Heart left ventricle (tissue), 16 donors: ENCODE measurements around the gene DIDO1. TPM values are rescaled to one million over a fixed set of nuclear protein-coding genes. Genes with fewer than 3 reads are reported as not detected.
A peak's percentile ranks its signal among the peaks of the same experiment; 100 is the strongest.

ENCODE experiments used
- ATAC-seq, 4 donors: fragments of 200-7000 bp; cut with Tn5 transposase; one replicate each; pipeline ENCODE4 v1.9.1; 2020 to 2022; ENCODE audit warnings: moderate library complexity in 4 of 4, mild to moderate bottlenecking in 3 of 4, moderate number of reproducible peaks in 1 of 4
- DNase-seq, 5 donors: peaks; one replicate each; pipeline ENCODE4 v3.0.0-alpha.2; 2020
- H3K27ac ChIP-seq, 12 donors: fragments of 200-600 bp; sonication (generic) in 4 of 12; one replicate each; pipeline versions ENCODE4 v1.5.0 to v1.8.0; 2016 to 2022; ENCODE audit warnings: mild to moderate bottlenecking in 2 of 12
- H3K27me3 ChIP-seq, 9 donors: fragments of 200-600 bp; sonication (generic) in 2 of 9; one replicate each; pipeline versions ENCODE4 v1.5.1 to v1.8.0; 2016 to 2022; ENCODE audit warnings: mild to moderate bottlenecking in 3 of 9
- H3K36me3 ChIP-seq, 9 donors: fragments of 200-600 bp; sonication (generic) in 2 of 9; one replicate each; pipeline versions ENCODE4 v1.5.0 to v1.8.0; 2018 to 2022; ENCODE audit warnings: mild to moderate bottlenecking in 2 of 9
- H3K4me1 ChIP-seq, 12 donors: fragments of 200-600 bp; sonication (generic) in 4 of 12; one replicate each; pipeline versions ENCODE4 v1.5.0 to v1.8.0; 2016 to 2022; ENCODE audit warnings: mild to moderate bottlenecking in 3 of 12
- H3K4me3 ChIP-seq, 12 donors: fragments of 200-600 bp; sonication (generic) in 4 of 12; one replicate each; pipeline versions ENCODE4 v1.5.0 to v1.8.0; 2017 to 2022; ENCODE audit warnings: mild to moderate bottlenecking in 9 of 12, moderate library complexity in 4 of 12
- H3K9me3 ChIP-seq, 12 donors: fragments of 200-600 bp; sonication (generic) in 4 of 12; one replicate each; pipeline versions ENCODE4 v1.5.0 to v1.8.0; 2016 to 2022; ENCODE audit warnings: mild to moderate bottlenecking in 1 of 12
- POLR2A ChIP-seq, 2 donors: fragments of 450-650 bp; IDR thresholded peaks; one replicate each; pipeline ENCODE4 v1.6.1; 2017; ENCODE audit warnings: antibody characterized with exemption in 2 of 2, mild to moderate bottlenecking in 2 of 2, moderate library complexity in 2 of 2
- WGBS, 4 donors: extraction: QIAGEN DNeasy Blood & Tissue Kit in 2 of 4; methylation state at CpG; one replicate each; pipeline versions ENCODE4 v1.1.5 to v1.1.7; 2013 to 2018; 5-methylcytosine and 5-hydroxymethylcytosine counted together
- intact Hi-C, 10 donors: fragments of 100-400 bp; cut with DNase I; formaldehyde crosslinking; loops; one replicate each; pipeline versions ENCODE4 v1.11.1 to v1.14.2; 2022
- polyA plus RNA-seq, 2 donors: library from polyadenylated mRNA; stranded (reverse); fragments of 200-250 nt; gene quantifications; one replicate each; pipeline ENCODE4 v1.2.3, GENCODE V29; 2013
- total RNA-seq, 9 donors: library from RNA; depleted of rRNA in 2 of 9; stranded (reverse); fragments of >200 nt in 2 of 9; fragmentation: NEBNext Ultra II Directional in 3 of 9; extraction: Animal tissue kit (Norgen Biotek cat#: 25700) in 3 of 9; gene quantifications; one replicate each; pipeline versions ENCODE4 v1.1.0 to v1.2.4, GENCODE V29; 2016 to 2023
- TF ChIP-seq, protein P1 (sequence below), 12 donors: fragments of 200-600 bp; sonication (generic) in 4 of 12; IDR thresholded peaks; one replicate each; pipeline versions ENCODE4 v1.5.0 to v1.8.0; 2018 to 2022; ENCODE audit warnings: antibody characterized with exemption in 12 of 12, mild to moderate bottlenecking in 5 of 12
- donor health status: ischemic (EF 13 %, LVEDD 7.1; RV severe dilation, severe dysfunction).
- donor health status: healthy with polysubstance abuse.
- donor health status: DM: no; HTN: yes; CAD: no.
- donor health status: DM: no; HTN: no; CAD: no.
- donor health status: ischemic (EF 25% LVEDD 6.9; RV normal size, moderate dysfunction).
- donor health status: ischemic (EF 25% LVEDD 5.7; RV mildly dilated, moderate dysfunction).
- donor health status: healthy.
- donor health status: DM: yes; HTN: yes; CAD: no.
- donor health status: ischemic (EF 35%, LVEDD 5.7; RV mildly dilated, moderate dysfunction).
- donor health status: nonischemic (EF 11% LVEDD 7.7; RV severe dilation, severe dysfunction).
- donor health status: DM: yes; HTN: yes; CAD: no.
- donor health status: PGD.
- donor health status: ischemic (EF 29% LVEDD 5.4; RV normal size, mild dysfunction).
- donor health status: nonischemic (EF 23%, LVEDD 6.1; RV moderate dilation, normal function).

Gene DIDO1
- total and polyA plus RNA-seq, 11 donors: 16.5 to 46.2 (median 38.4) TPM

DNA sequence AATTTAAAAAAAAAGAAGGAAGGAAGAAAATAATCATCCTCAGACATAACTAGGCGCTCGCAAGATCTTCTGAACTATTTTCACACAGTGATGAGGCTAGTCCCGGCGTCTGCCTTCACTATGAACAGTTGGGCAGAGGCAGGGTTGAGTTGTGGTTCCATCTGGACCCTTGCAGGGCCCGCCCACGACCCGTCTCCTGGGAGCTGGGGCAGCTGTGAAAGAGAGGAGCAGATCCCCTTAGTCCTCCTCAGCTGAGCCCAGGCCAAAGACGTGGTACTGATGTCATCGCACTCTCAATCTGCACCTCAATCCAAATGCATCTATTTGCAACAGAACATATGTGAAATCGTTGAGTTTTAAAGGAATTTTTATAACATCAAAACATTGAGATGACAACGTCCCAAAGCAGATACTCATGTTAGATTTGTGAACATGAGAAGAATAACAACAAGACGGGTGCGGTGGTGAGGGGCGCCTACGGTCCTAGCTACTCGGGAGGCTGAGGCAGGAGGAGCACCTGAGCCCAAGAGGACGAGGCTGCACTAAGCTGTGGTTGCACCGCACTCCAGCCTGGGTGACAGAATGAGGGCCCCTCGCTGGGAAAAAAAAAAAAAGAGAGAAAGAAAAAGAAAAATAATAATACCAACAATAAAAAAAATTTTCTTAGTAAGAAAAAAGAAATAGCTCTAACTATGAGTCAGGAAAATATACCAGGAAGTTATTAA is 80.0 kb downstream of the DIDO1 start:
- Histone ChIP-seq H3K4me3 (no peak overlapping the region), H3K9me3 (no peaks in the 10 kb centered on the region), H3K27me3 (no peaks in the 10 kb centered on the region), H3K4me1 (no peaks in the 10 kb centered on the region), H3K36me3 (peaks cover 0 to 9% (median 3%) of the 10 kb centered on the region in 9 donors), H3K27ac (no peak overlapping the region)
- TF ChIP-seq, protein P1, sequence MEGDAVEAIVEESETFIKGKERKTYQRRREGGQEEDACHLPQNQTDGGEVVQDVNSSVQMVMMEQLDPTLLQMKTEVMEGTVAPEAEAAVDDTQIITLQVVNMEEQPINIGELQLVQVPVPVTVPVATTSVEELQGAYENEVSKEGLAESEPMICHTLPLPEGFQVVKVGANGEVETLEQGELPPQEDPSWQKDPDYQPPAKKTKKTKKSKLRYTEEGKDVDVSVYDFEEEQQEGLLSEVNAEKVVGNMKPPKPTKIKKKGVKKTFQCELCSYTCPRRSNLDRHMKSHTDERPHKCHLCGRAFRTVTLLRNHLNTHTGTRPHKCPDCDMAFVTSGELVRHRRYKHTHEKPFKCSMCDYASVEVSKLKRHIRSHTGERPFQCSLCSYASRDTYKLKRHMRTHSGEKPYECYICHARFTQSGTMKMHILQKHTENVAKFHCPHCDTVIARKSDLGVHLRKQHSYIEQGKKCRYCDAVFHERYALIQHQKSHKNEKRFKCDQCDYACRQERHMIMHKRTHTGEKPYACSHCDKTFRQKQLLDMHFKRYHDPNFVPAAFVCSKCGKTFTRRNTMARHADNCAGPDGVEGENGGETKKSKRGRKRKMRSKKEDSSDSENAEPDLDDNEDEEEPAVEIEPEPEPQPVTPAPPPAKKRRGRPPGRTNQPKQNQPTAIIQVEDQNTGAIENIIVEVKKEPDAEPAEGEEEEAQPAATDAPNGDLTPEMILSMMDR (IDR thresholded peaks at IDR 0.05): no peak
- no peak for TF ChIP-seq POLR2A (IDR thresholded peaks at IDR 0.05)
- DNase-seq: peak; percentile 64 to 82 (median 66)
- 83 to 89% (median 84%) methylated on average over 19 of the region's 19 CpGs for WGBS, 4 donors
- ATAC-seq: peak in 3 of 4 donors; percentile 45 to 84 (median 66)
- intact Hi-C loops: no loop called here

DNA sequence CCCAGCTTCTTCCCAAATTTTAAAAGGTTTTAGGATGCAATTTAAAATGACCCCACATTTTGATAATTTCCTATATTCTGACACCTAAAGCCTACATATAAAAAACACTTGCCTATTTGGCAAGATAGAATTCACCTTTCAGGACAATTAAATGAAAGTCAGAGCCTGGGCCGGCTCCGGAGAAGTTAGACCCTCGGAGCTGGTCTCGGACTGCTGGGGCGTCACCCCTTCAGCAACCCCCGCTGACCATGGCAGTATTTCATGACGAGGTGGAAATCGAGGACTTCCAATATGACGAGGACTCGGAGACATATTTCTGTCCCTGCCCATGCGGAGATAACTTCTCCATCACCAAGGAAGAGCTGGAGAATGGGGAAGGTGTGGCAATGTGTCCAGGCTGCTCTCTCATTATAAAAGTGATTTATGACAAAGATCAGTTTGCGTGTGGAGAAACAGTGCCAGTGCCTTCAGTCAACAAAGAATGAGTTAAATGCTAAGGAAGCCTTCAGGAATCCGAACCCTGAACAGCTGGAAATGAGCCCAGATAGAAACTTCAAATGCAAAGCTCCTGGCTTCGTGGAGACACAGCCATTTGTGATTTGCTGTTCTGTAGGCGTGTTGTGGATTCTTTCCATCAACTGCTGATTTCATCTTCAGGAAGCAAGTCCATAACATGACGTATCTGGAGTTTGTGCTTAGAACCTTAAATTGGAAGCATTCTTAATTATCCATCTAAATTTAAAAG is 80.7 kb downstream of the DIDO1 start:
- H3K27ac ChIP-seq: no peak overlapping the region
- no peaks in the 10 kb centered on the region for H3K4me1 ChIP-seq
- DNase-seq (no peak), ATAC-seq (peak in 1 of 4 donors; percentile 54)
- WGBS, 4 donors: 86 to 93% (median 91%) methylated on average over 16 of the region's 16 CpGs
- no peak overlapping the region for H3K4me3 ChIP-seq
- H3K9me3 ChIP-seq: no peaks in the 10 kb centered on the region
- peaks cover 0 to 5% (median 2%) of the 10 kb centered on the region in 9 donors for H3K36me3 ChIP-seq
- TF ChIP-seq, protein P1 (IDR thresholded peaks at IDR 0.05): no peak
- no peak for TF ChIP-seq POLR2A (IDR thresholded peaks at IDR 0.05)
- no peaks in the 10 kb centered on the region for H3K27me3 ChIP-seq
- intact Hi-C loops: no loop called here

DNA sequence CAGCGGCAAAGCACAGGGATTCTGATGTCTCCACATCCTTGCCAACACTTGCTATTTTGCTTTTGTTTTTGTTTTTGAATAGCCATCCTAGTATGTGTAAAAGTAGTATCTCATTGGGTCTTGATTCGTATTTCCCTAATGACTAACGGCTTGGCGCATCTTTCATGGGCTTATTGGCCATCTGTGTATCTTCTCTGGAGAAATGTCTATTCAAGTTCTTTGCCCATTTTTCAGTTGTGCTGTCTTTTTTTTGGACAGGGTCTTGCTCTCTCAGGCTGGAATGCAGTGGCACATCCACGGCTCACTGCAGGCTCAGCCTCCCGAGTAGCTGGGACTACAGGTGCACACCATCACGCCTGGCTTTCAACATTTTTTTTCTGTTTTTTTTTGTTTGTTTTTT is 82.1 kb downstream of the DIDO1 start:
- Histone ChIP-seq H3K4me1 (no peaks in the 10 kb centered on the region), H3K4me3 (no peak overlapping the region), H3K9me3 (no peaks in the 10 kb centered on the region), H3K27ac (no peak overlapping the region), H3K36me3 (peaks cover 0 to 5% (median 0%) of the 10 kb centered on the region in 9 donors), H3K27me3 (no peaks in the 10 kb centered on the region)
- ATAC-seq (no peak), DNase-seq (no peak)
- TF ChIP-seq, protein P1 (IDR thresholded peaks at IDR 0.05): no peak
- intact Hi-C loops: no loop called here
- WGBS, 4 donors: 95 to 98% (median 97%) methylated on average over 7 of the region's 7 CpGs

DNA sequence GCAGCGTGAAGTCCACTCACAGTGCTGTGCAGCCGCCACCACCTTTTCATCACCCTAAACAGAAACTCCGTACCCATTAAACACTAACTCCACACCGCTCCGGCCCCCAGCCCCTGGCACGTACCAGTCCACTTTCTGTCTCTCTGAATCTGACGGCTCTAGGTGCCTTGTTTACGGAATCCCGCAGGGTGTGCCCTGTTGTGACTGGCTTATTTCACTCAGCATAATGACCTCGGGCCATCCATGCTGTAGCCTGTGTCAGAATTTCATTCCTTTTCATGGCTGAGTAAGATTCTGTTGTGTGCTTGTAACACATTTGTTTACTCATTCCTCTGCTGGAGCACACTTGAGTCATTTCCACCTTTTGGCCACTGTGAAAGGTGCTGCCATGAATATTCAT is 82.6 kb downstream of the DIDO1 start:
- no peak for ATAC-seq
- Histone ChIP-seq H3K36me3 (peaks cover 0 to 5% (median 0%) of the 10 kb centered on the region in 9 donors), H3K4me3 (no peak overlapping the region), H3K9me3 (no peaks in the 10 kb centered on the region), H3K27me3 (no peaks in the 10 kb centered on the region), H3K27ac (no peak overlapping the region), H3K4me1 (no peaks in the 10 kb centered on the region)
- no peak for TF ChIP-seq POLR2A (IDR thresholded peaks at IDR 0.05)
- TF ChIP-seq, protein P1 (IDR thresholded peaks at IDR 0.05): no peak
- intact Hi-C loops: no loop called here
- peak in 1 of 5 donors; percentile 5 for DNase-seq
- 94 to 97% (median 96%) methylated on average over 10 of the region's 10 CpGs for WGBS, 4 donors
